Measurements from ENCODE around the gene INAVA. TPM values are rescaled to one million over a fixed set of nuclear protein-coding genes. Genes with fewer than 3 reads are reported as not detected.
"Not testable (repeated sequence)": the region's sequence is repeated elsewhere in the genome, so short reads cannot be mapped to it uniquely, and the experiment has no call there.

Gene INAVA
- total RNA-seq, 1 donor from 2014 or later: 34.6 TPM

DNA sequence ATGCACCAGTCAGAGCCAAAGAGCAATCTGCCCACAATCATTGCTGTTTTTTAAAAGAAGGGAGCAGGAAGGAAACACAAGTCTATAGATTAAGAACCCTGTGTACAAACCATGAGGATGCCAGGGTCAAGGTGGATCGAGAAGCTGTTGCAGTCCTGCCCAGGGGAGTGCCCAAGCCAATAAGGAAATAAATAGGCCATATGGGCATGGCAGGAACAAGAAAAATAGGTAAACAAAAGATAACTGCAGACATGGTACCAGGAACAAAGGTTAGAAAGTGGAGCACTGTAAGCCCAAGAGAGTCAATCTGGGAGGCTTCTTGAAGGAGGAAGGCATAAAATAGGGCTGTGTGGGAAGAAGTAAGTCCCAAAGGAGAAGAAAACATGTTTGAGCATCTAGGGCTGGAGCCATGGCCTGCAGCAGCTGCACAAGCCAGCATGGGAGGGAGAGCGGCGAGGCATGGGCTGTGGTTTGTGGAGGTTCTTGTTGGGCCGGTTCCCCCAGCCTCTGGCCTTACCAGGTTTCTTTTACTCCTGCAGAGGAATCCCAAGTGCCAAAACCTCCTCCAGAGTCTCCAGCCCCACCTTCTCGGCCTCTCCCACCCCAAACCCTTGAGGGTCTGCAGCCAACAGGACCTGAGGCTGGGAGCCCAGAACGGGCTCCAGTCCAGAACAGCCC lies 13.6 kb downstream of the INAVA start:
- TF ChIP-seq, protein P1, sequence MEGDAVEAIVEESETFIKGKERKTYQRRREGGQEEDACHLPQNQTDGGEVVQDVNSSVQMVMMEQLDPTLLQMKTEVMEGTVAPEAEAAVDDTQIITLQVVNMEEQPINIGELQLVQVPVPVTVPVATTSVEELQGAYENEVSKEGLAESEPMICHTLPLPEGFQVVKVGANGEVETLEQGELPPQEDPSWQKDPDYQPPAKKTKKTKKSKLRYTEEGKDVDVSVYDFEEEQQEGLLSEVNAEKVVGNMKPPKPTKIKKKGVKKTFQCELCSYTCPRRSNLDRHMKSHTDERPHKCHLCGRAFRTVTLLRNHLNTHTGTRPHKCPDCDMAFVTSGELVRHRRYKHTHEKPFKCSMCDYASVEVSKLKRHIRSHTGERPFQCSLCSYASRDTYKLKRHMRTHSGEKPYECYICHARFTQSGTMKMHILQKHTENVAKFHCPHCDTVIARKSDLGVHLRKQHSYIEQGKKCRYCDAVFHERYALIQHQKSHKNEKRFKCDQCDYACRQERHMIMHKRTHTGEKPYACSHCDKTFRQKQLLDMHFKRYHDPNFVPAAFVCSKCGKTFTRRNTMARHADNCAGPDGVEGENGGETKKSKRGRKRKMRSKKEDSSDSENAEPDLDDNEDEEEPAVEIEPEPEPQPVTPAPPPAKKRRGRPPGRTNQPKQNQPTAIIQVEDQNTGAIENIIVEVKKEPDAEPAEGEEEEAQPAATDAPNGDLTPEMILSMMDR (IDR thresholded peaks at IDR 0.05; ENCODE audit: unreplicated experiment): no peak
- DNase-seq (ENCODE audit: low spot score in 2 of 2, unreplicated experiment in 2 of 2): no peak
- Mint-ChIP-seq H3K27me3 (ENCODE audit: low read depth) (no peaks in the 10 kb centered on the region), H3K4me1 (no peaks in the 10 kb centered on the region), H3K36me3 (peaks cover 27% of the 10 kb centered on the region), H3K27ac (no peak overlapping the region), H3K9me3 (no peaks in the 10 kb centered on the region), H3K4me3 (no peak overlapping the region)

DNA sequence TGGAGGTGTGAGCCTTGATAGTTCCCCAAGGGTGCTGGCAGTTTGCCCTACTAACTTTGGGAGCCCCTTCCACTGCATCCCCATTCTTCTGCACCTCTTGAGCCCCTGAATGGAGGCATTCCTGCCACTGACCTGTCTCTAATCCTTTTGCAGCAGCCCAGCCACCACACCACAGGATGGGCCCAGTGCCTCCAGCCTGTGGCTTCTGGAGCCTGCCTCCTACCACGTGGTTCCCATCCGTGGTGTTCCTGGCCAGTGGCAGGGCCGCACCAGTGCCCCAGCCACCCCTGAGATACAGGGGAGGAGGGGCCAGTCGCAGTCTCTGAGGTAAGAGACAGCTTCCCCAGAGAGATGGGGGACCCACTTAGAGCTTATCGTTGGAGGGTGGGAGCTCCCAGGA lies 14.4 kb downstream of the INAVA start:
- H3K4me3 Mint-ChIP-seq: no peak overlapping the region
- no peaks in the 10 kb centered on the region for H3K4me1 Mint-ChIP-seq
- TF ChIP-seq, protein P1 (IDR thresholded peaks at IDR 0.05; ENCODE audit: unreplicated experiment): no peak
- H3K9me3 Mint-ChIP-seq: no peaks in the 10 kb centered on the region
- peaks cover 27% of the 10 kb centered on the region for H3K36me3 Mint-ChIP-seq
- DNase-seq (ENCODE audit: low spot score in 2 of 2, unreplicated experiment in 2 of 2): no peak
- no peaks in the 10 kb centered on the region for H3K27me3 Mint-ChIP-seq (ENCODE audit: low read depth)
- no peak overlapping the region for H3K27ac Mint-ChIP-seq

DNA sequence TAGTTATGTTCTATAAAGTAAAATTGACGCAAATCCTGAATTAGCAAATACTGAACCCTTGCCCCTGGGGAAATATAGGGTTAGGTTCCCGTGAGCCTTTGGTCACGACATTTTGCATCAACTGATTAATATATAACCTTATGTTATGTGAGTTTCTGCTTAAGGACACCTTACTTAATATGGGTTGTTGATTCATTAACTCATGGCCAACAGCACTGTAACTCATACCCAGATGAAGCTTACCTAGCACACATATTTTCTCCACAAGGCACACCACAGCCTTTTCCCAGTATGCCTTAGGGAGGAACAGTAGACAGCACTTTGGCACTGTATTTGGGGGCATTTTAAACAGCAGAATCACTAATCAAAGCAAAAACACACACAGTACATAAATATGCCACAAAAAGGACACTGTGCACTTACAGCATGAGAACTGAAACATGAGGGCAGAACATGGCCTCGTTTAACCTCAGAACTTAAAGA lies 15.1 kb downstream of the INAVA start:
- peaks cover 27% of the 10 kb centered on the region for H3K36me3 Mint-ChIP-seq
- no peak for DNase-seq (ENCODE audit: low spot score in 2 of 2, unreplicated experiment in 2 of 2)
- no peak overlapping the region for H3K4me3 Mint-ChIP-seq
- no peaks in the 10 kb centered on the region for H3K9me3 Mint-ChIP-seq
- no peaks in the 10 kb centered on the region for H3K4me1 Mint-ChIP-seq
- TF ChIP-seq, protein P1 (IDR thresholded peaks at IDR 0.05; ENCODE audit: unreplicated experiment): no peak
- H3K27me3 Mint-ChIP-seq (ENCODE audit: low read depth): no peaks in the 10 kb centered on the region
- H3K27ac Mint-ChIP-seq: no peak overlapping the region

DNA sequence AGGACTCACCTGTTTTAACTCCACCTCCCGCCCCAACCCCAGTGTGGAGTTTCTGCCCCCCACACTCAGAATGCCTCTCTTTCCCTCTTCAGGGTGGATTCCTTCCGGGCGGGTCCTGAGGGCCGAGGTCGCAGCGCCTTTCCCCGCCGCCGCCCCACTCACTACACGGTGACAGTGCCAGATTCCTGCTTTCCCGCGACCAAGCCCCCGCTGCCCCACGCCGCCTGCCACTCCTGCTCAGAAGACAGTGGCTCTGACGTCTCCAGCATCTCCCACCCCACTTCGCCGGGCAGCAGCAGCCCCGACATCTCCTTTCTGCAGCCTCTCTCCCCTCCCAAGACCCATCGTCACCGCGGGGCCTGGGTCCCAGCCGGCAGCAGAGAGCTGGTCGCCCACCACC lies 16.7 kb downstream of the INAVA start:
- DNase-seq (ENCODE audit: low spot score in 2 of 2, unreplicated experiment in 2 of 2): no peak
- Mint-ChIP-seq H3K27me3 (ENCODE audit: low read depth) (no peaks in the 10 kb centered on the region), H3K9me3 (no peaks in the 10 kb centered on the region), H3K27ac (no peak overlapping the region), H3K36me3 (peaks cover 27% of the 10 kb centered on the region), H3K4me1 (no peaks in the 10 kb centered on the region), H3K4me3 (no peak overlapping the region)
- TF ChIP-seq, protein P1 (IDR thresholded peaks at IDR 0.05; ENCODE audit: unreplicated experiment): no peak

DNA sequence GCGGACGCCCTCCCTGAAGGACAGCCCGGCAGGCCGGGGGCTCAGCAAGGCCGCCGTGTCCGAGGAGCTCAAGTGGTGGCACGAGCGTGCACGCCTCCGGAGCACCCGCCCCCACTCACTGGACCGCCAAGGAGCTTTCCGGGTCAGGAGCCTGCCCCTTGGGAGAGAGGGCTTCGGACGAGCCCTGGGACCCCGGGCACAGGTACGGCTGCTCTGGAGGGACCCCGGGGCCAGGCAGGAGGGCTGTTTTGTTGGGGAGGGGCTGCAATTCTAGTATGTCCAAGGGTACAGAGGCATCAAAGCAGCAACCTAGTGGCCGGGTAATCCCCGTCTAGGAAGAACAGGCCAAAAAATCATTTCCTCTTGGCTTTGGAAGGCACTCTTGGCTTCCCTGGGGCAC lies 17.2 kb downstream of the INAVA start:
- not testable (repeated sequence) for H3K4me1 Mint-ChIP-seq; H3K27ac Mint-ChIP-seq; H3K4me3 Mint-ChIP-seq; DNase-seq (ENCODE audit: low spot score in 2 of 2, unreplicated experiment in 2 of 2); H3K9me3 Mint-ChIP-seq; H3K27me3 Mint-ChIP-seq (ENCODE audit: low read depth)
- peaks cover 27% of the 10 kb centered on the region for H3K36me3 Mint-ChIP-seq

DNA sequence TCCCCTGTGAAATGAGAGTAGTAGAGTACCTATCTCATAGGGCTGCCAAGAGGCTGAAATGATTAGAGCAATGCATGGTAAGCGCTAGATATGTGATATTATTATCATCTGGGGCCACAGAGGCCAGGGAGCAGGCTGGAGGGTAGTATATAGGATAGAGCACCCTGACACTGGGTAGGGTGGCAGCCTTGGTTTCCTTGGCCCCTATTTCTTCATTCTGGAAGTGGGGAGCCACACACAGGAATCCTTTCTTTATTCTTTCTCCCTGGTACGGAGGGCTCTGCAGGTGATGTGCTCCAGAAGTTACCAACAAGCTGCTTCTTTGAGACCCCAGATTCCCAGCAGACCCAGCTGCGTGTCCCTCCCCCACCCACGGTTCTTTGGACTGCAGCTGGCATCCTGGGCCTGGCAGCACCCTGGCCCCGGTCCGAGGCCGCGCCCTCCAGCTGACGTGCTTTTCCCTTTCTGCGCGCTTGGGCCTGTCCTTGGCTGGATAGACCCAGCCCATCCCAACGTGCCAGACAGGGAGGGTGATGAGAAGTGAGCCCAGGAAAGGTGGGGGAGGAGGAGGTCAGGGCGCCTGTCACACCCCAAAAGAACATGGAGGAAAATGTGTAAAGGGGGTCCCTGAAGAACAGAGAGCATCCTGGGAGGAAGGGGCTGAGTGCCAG lies 18.2 kb downstream of the INAVA start:
- Mint-ChIP-seq H3K36me3 (peaks cover 24% of the 10 kb centered on the region), H3K27me3 (ENCODE audit: low read depth) (no peaks in the 10 kb centered on the region), H3K9me3 (no peaks in the 10 kb centered on the region), H3K4me3 (no peak overlapping the region), H3K27ac (no peak overlapping the region), H3K4me1 (no peaks in the 10 kb centered on the region)
- DNase-seq (ENCODE audit: low spot score in 2 of 2, unreplicated experiment in 2 of 2): no peak
- TF ChIP-seq, protein P1 (IDR thresholded peaks at IDR 0.05; ENCODE audit: unreplicated experiment): no peak
